ENCODE measurements around the gene KRT33A. TPM values are rescaled to one million over a fixed set of nuclear protein-coding genes. Genes with fewer than 3 reads are reported as not detected.
A peak's percentile ranks its signal among the peaks of the same experiment; 100 is the strongest.

Gene KRT33A
- total RNA-seq, 2 donors from 2014 or later = not detected

DNA sequence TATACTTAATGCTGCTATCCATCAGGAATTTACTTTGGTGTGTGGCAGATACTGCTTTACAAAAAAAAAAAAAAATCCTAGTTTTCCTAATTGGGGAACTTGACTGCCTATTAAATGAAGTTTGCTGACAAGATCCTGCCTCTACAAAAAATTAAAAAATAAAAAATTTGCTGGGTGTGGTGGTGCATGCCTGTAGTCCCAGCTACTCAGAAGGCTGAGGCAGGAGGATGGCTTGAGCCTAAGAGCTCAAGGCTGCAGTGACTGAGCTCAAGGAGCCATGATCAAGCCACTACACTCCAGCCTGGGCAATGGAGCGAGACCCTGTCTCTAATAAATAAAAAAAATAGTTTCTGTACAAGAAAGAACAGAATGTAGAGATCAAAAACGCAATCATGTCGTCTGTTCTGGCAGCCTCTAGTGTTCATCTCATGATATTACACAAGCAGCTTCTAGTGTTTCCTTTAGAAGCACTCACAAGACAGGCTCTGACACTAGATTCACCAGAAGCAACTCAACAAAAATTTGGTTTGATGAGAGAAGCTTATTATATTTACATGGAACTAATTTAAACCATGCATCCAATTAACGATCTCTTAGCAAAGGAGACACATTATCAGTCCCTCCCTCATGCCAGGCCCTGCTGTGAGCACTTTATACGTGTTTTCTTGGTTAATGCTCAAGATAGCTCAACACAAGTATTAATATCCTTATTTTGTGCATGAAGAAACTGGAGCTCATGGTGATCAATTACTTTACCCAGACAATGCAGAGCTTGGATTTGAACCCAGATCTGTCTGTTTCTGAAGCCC lies 28.3 kb downstream of the KRT33A start:
- Mint-ChIP-seq H3K4me3 (no peak overlapping the region), H3K9me3 (peaks cover 8 to 9% of the 10 kb centered on the region in 2 donors), H3K27ac (peak overlapping the region; percentile 20), H3K36me3 (ENCODE audit: insufficient read depth in 2 of 2) (peaks cover 7 to 8% of the 10 kb centered on the region in 2 donors), H3K27me3 (ENCODE audit: low read depth) (no peaks in the 10 kb centered on the region), H3K4me1 (ENCODE audit: low read depth) (peaks cover 23% of the 10 kb centered on the region)
- DNase-seq = no peak
- peak; percentile 57 to 60 for ATAC-seq (replicated peaks in 1 of 2)

DNA sequence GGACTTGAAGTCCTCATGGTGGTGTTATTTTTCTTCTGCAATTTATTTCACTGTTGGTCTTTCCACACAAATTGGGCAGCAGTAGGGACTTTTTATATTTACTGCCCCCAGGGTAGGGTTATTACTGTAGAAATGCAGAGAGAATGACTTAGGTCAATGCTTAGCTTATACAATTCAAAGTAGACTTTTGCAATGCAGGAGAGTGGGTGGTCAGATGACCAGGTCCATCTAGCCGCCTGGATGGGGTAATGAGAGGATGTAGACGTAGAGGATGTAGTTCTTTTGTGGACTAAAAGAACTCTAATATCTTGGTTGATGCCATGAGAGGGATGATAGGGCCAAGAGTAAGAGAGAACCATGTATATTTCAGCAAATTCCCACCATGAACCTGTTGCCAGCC lies 32.4 kb downstream of the KRT33A start:
- H3K27ac Mint-ChIP-seq = no peak overlapping the region

DNA sequence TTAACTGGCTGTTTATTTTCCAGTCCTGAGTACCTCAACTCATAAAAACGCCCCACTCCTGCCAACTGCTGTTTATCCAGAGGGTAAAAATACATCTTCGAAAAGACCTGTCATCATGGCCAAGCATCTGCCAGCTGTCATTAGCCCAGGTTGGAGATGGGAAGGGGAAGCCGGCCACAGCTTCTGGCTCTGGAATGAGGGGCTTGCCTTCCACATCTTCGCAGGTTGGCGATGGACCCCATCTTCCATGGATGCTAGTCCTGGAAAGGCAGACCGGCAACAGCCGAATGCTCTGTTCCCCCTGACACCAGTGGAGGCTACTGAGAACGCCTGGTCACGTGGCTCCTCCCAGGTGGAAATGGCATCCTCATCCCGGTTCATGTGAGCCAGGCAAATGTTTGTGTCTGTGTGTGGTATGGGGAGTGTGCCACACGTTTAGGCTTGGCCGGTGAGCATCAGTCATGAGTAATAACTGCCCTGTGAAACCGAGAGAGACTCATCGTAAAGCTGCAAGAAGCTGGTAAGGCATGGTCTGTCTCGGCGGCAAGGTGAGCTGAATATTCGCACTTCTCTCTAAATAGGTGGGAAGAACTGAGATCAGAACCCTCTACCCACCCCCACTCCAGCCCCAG lies 34.7 kb downstream of the KRT33A start:
- DNase-seq = no peak
- H3K9me3 Mint-ChIP-seq = peaks cover 8 to 9% of the 10 kb centered on the region in 2 donors
- H3K4me1 Mint-ChIP-seq (ENCODE audit: low read depth) = no peaks in the 10 kb centered on the region
- no peaks in the 10 kb centered on the region for H3K27me3 Mint-ChIP-seq (ENCODE audit: low read depth)
- peaks cover 7 to 8% of the 10 kb centered on the region in 2 donors for H3K36me3 Mint-ChIP-seq (ENCODE audit: insufficient read depth in 2 of 2)
- no peak overlapping the region for H3K27ac Mint-ChIP-seq
- H3K4me3 Mint-ChIP-seq = no peak overlapping the region
- ATAC-seq (replicated peaks in 1 of 2) = no peak

More for the DNA sequence above, 32.4 kb downstream of the KRT33A start:
- Mint-ChIP-seq H3K36me3 (ENCODE audit: insufficient read depth in 2 of 2) (peaks cover 7 to 8% of the 10 kb centered on the region in 2 donors), H3K4me3 (no peak overlapping the region), H3K4me1 (ENCODE audit: low read depth) (no peaks in the 10 kb centered on the region), H3K9me3 (peaks cover 8 to 9% of the 10 kb centered on the region in 2 donors), H3K27me3 (ENCODE audit: low read depth) (no peaks in the 10 kb centered on the region)
- ATAC-seq (replicated peaks in 1 of 2) (no peak), DNase-seq (no peak)

DNA sequence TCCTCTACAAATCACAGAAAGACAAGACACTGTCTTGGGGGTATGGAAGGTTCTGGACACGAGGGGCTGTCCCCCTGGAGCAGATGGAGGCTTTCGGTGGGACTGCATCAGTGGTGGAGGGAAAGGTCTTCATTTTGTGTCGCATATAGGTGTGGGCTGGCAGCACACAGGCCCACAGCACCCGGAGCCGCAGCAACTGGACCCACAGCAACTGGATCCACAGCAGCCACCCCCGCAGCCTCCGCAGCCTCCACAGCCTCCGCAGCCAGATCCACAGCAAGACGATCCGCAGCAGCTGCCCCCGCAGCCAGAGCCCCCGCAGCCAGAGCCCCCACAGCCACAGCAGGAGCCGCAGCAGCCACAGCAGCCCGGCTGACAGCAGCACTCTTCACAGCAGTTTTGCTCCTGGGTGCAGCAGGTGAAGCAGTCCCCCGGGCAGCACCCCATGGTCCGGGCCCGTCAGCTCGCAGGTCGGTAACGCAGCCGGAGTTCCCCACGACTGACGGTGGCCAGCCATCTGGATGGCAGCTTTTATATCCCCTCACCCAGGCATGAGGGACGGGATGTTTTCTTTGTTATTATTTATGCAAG lies 35.3 kb downstream of the KRT33A start, which contains the start of gene KRTAP17-1:
Gene KRTAP17-1, minus strand, starts transcription at position 507 of the 591 bp plus-strand sequence. Its CDS starts 60 bp downstream, at position 447.
- H3K4me1 Mint-ChIP-seq (ENCODE audit: low read depth) = peaks cover 4% of the 10 kb centered on the region
- H3K4me3 Mint-ChIP-seq = no peak within 1 kb of the TSS
- H3K27ac Mint-ChIP-seq = no peak within 1 kb of the TSS
- H3K9me3 Mint-ChIP-seq = peaks cover 5 to 8% of the 10 kb centered on the region in 2 donors
- H3K27me3 Mint-ChIP-seq (ENCODE audit: low read depth) = no peaks in the 10 kb centered on the region
- peaks cover 7 to 8% of the 10 kb centered on the region in 2 donors for H3K36me3 Mint-ChIP-seq (ENCODE audit: insufficient read depth in 2 of 2)
- DNase-seq (no peak), ATAC-seq (replicated peaks in 1 of 2) (no peak)

DNA sequence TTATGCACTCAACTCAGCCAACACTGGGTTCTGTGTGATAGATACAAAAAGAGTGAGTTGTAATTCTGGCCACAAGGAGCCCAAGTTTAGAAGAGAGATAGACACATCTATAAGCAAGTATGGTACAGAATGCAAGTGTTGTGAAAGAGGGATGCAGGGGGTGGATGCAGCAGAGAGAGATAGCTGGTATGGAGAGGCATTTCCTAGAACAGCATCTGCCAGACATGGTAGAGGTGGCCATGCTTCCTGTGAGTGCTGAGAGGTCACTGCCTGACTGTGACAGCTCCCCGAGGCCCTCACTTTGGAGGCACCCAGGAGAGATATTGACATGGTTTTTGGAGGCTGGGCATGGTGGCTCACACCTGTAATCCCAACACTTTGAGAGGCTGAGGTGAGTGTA lies 39.5 kb downstream of the KRT33A start:
- peaks cover 42% of the 10 kb centered on the region for H3K4me1 Mint-ChIP-seq (ENCODE audit: low read depth)

DNA sequence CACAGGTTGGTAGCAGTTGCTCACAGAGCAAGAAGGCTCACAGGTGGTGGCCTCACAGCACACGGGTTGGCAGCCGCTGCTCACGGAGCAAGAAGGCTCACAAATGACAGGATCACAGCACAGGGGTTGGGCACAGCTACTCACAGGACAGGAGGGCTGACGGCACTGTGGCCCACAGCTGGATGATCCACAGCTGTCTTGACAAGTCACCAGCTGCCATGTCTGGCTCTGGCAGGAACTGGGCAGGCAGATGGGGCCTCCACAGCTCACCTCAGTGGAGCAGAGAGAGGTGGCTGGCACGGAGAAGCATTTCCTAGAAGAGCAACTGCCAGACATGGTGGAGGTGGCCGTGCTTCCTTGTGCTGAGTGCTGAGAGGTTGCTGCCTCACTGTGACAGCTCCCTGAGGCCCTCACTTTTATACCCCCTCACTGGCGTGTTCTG lies 41.7 kb downstream of the KRT33A start, which contains the start of gene KRTAP16-1:
Gene KRTAP16-1, minus strand, starts transcription at position 392 of the 442 bp plus-strand sequence. Its CDS starts 56 bp downstream, at position 336.
- peaks cover 42% of the 10 kb centered on the region for H3K4me1 Mint-ChIP-seq (ENCODE audit: low read depth)
- peak within 1 kb of the TSS; percentile 79 for H3K27ac Mint-ChIP-seq
- H3K9me3 Mint-ChIP-seq = no peaks in the 10 kb centered on the region
- peak; percentile 64 to 68 for ATAC-seq (replicated peaks in 1 of 2)
- peak within 1 kb of the TSS; percentile 76 to 80 for H3K4me3 Mint-ChIP-seq
- no peaks in the 10 kb centered on the region for H3K27me3 Mint-ChIP-seq (ENCODE audit: low read depth)
- no peaks in the 10 kb centered on the region for H3K36me3 Mint-ChIP-seq (ENCODE audit: insufficient read depth in 2 of 2)
- DNase-seq = peak; percentile 38 to 44

More for the DNA sequence above, 39.5 kb downstream of the KRT33A start:
- no peak for ATAC-seq (replicated peaks in 1 of 2)
- H3K9me3 Mint-ChIP-seq = no peaks in the 10 kb centered on the region
- no peaks in the 10 kb centered on the region for H3K27me3 Mint-ChIP-seq (ENCODE audit: low read depth)
- no peak for DNase-seq
- no peak overlapping the region for H3K27ac Mint-ChIP-seq
- no peaks in the 10 kb centered on the region for H3K36me3 Mint-ChIP-seq (ENCODE audit: insufficient read depth in 2 of 2)
- H3K4me3 Mint-ChIP-seq = no peak overlapping the region

DNA sequence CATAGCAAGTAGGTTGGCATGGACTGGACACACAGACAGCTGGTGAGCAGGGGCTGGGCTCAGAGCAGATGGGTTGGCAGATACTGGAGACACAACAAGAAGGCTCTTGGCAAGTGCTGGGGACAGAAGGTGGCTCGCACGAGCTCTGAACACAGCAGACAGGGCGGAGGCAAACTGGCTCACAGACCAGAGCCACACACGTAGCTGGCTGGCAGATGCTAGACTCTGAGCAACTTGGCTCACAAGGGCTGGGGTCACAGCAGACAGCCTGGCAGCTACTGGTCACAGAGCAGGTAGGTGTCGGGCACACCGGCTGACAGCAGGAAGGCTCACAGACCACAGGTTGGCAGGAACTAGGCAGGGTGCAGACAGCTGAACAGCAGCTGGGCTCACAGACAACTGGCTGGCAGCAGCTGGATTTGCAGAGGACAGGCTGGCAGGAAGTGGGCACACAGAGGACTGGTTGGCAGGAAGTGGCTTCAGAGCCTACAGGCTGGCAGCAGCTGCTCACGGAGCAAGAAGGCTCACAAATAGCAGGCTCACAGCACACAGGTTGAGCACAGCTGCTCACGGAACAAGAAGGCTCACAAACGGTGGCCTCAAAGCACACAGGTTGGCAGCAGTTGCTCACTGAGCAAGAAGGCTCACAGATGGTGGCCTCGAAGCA lies 42.2 kb downstream of the KRT33A start:
- Mint-ChIP-seq H3K9me3 (no peaks in the 10 kb centered on the region), H3K4me1 (ENCODE audit: low read depth) (peaks cover 42% of the 10 kb centered on the region), H3K27ac (peak overlapping the region; percentile 79), H3K27me3 (ENCODE audit: low read depth) (no peaks in the 10 kb centered on the region), H3K36me3 (ENCODE audit: insufficient read depth in 2 of 2) (no peaks in the 10 kb centered on the region), H3K4me3 (peak overlapping the region; percentile 76 to 80)
- DNase-seq (peak; percentile 59 to 63), ATAC-seq (replicated peaks in 1 of 2) (peak; percentile 88)

DNA sequence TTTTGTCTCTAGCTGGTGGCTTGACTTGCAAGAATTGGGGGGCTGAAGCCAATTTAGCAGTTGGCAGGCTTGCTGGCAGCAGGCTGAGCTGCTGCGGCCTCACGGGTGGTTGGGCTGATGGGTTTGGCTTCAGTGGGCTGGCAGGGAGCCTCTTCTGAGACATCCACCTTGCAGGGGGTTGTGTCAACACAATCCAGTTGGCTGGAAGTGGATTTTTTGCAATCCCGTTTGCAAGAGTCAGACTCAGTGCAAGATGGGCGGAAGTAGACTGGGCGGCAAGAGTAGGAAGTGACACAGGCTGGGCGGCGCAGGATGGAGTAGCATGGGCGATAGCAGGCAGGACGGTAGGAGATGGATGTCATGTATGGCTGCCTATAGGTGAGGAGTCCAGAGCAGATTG lies 43.0 kb downstream of the KRT33A start:
- no peaks in the 10 kb centered on the region for H3K36me3 Mint-ChIP-seq (ENCODE audit: insufficient read depth in 2 of 2)
- peaks cover 42% of the 10 kb centered on the region for H3K4me1 Mint-ChIP-seq (ENCODE audit: low read depth)
- DNase-seq = no peak
- peak overlapping the region; percentile 76 to 80 for H3K4me3 Mint-ChIP-seq
- no peak for ATAC-seq (replicated peaks in 1 of 2)
- no peaks in the 10 kb centered on the region for H3K27me3 Mint-ChIP-seq (ENCODE audit: low read depth)
- peak overlapping the region; percentile 54 for H3K27ac Mint-ChIP-seq
- no peaks in the 10 kb centered on the region for H3K9me3 Mint-ChIP-seq

DNA sequence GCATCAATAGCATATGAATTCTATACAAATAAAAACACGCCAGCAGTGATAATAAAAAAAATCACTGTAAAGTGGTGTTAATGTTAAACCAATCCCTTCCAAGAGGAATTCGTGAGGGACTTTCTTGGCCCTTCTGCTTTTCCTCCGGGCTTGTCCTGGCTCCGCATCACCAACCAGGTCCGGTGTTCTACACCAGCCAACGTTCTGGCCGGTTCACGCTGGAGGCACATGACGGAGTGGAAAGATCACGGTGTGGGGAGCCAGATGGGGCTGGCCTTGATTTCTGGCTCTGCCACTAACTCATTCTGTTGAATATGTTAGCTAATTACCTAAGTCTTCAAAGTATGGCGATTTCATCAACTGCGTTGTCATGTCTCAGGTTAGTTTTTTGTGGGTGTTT lies 46.5 kb downstream of the KRT33A start:
- no peaks in the 10 kb centered on the region for H3K27me3 Mint-ChIP-seq (ENCODE audit: low read depth)
- H3K4me3 Mint-ChIP-seq = no peak overlapping the region
- no peak for ATAC-seq (replicated peaks in 1 of 2)
- H3K27ac Mint-ChIP-seq = no peak overlapping the region
- DNase-seq = no peak
- H3K4me1 Mint-ChIP-seq (ENCODE audit: low read depth) = peaks cover 26% of the 10 kb centered on the region
- no peaks in the 10 kb centered on the region for H3K36me3 Mint-ChIP-seq (ENCODE audit: insufficient read depth in 2 of 2)
- H3K9me3 Mint-ChIP-seq = no peaks in the 10 kb centered on the region

DNA sequence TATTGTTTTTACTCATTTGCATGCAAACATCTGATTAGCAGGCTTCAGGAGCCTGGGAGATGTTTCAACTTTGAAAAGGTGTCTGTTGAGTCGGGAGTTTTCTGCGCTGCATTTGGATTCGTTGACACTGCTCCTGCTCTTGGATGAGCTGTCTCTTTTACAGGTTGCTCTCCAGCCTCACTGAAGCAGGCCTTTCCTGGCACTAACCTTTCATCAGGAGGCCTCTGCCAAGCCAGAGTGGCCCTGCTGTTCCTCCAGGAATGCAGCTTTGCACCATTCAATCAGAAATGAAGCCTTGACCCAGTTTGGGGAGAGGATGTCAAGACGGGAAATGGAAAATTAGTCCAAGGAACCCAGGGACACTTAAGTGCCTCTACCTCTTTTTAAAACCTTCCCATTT lies 47.6 kb downstream of the KRT33A start:
- H3K36me3 Mint-ChIP-seq (ENCODE audit: insufficient read depth in 2 of 2) = no peaks in the 10 kb centered on the region
- no peaks in the 10 kb centered on the region for H3K27me3 Mint-ChIP-seq (ENCODE audit: low read depth)
- H3K9me3 Mint-ChIP-seq = no peaks in the 10 kb centered on the region
- DNase-seq (no peak), ATAC-seq (replicated peaks in 1 of 2) (no peak)
- H3K27ac Mint-ChIP-seq = no peak overlapping the region
- H3K4me1 Mint-ChIP-seq (ENCODE audit: low read depth) = peaks cover 15% of the 10 kb centered on the region
- no peak overlapping the region for H3K4me3 Mint-ChIP-seq

DNA sequence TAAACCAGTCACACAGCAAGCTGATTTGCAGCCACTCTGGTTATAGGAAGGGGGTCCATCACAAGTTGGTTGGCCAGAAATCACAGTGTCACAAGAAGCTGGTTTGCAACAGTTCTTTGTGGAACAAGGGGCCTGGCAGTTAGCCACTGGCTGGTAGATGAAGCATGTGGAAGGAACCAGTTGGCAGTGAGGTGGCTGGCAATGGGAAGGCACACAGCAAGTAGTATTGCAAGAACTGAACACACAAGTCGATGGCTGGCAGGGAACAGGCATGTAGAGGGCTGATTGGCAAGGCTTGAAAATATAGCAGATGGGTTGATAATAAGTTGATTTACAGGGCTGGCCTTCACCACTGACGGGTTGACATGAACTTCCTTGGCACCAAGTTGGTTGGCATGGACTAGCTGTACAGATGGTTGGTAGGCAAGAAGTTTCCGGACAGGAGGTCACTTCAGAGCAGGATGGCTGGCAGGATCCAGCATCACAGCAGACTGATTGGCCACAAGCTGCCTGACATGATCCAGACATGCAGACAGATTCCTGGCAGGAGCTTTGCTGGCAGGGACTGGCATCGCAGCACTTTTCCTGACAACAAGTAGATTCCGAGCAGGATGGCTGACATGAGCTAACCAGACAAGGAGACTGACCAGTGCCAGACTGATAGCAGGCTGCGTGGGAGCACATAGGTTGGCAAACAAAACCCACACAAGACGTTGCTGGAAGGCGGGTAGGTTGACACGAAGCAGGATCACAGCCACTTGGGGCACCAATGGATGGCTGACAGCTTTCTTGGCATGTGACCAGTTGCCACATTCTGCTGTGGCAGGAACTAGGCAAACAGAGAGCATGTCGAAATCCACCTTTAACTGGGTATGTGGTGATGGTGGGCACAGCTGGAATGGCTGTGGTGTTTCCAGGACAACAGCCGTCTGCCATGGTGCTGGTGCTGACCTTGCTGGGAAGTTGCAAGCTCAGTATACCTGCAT lies 48.4 kb downstream of the KRT33A start, which contains the start of gene KRTAP29-1:
Gene KRTAP29-1, minus strand, starts transcription at position 936 of the 986 bp plus-strand sequence. Its CDS starts 0 bp downstream, at position 936.
- ATAC-seq (replicated peaks in 1 of 2) = no peak

More for the DNA sequence above, 48.4 kb downstream of the KRT33A start, which contains the start of gene KRTAP29-1:
- DNase-seq = no peak
- Mint-ChIP-seq H3K4me1 (ENCODE audit: low read depth) (peaks cover 8% of the 10 kb centered on the region), H3K27ac (no peak within 1 kb of the TSS), H3K27me3 (ENCODE audit: low read depth) (no peaks in the 10 kb centered on the region), H3K9me3 (no peaks in the 10 kb centered on the region), H3K36me3 (ENCODE audit: insufficient read depth in 2 of 2) (no peaks in the 10 kb centered on the region), H3K4me3 (no peak within 1 kb of the TSS)

All from activated T-cell treated with anti-CD3 and anti-CD28 coated beads, Interleukin-2, amount 50 U/mL, for 72 hours (primary cell).